MCF 10A (cell line): Measurements from ENCODE around the gene KLHL17. TPM values are rescaled to one million over a fixed set of nuclear protein-coding genes. Genes with fewer than 3 reads are reported as not detected.

Experiments used
- BruUV-seq: library from RNA; stranded (reverse); fragments of 400-500 nt; replicated peaks from 2 replicates; lab custom pipeline; 2021; lab: Mats Ljungman, UMichigan
- CTCF ChIA-PET: fragments of 300-600 bp; sonication (Branson Sonifier 250); formaldehyde crosslinking; extraction: SDS; loops from one replicate; lab custom pipeline; 2021; ENCODE audit warnings: antibody characterized with exemption, inconsistent platforms; lab: Yijun Ruan, JAX
- POLR2A ChIA-PET: fragments of 300-600, 350-650 bp; sonication (Branson Sonifier 250); formaldehyde crosslinking; extraction: SDS; loops from one replicate; lab custom pipeline; 2020; ENCODE audit warnings: antibody characterized with exemption, inconsistent platforms; lab: Yijun Ruan, JAX
- DNase-seq: peaks from one replicate; pipeline ENCODE4 v3.0.0-alpha.2; 2018; ENCODE audit not compliant: unreplicated experiment
- H3K27ac Mint-ChIP-seq: one replicate; pipeline ENCODE4 v1.8.0; 2022; ENCODE audit warnings: mild to moderate bottlenecking, low read depth, mixed read lengths; ENCODE audit not compliant: unreplicated experiment
- H3K27me3 Mint-ChIP-seq: one replicate; pipeline ENCODE4 v1.8.0; 2022; ENCODE audit warnings: mixed read lengths; ENCODE audit not compliant: insufficient read depth, unreplicated experiment
- H3K36me3 Mint-ChIP-seq: one replicate; pipeline ENCODE4 v1.8.0; 2022; ENCODE audit warnings: mild to moderate bottlenecking, moderate library complexity, mixed read lengths; ENCODE audit not compliant: insufficient read depth, unreplicated experiment
- H3K4me1 Mint-ChIP-seq: one replicate; pipeline ENCODE4 v1.8.0; 2022; ENCODE audit warnings: mixed read lengths; ENCODE audit not compliant: insufficient read depth, unreplicated experiment
- H3K4me3 Mint-ChIP-seq: one replicate; pipeline ENCODE4 v1.8.0; 2022; ENCODE audit warnings: mild to moderate bottlenecking, moderate library complexity, mixed read lengths; ENCODE audit not compliant: unreplicated experiment
- H3K9me3 Mint-ChIP-seq: one replicate; pipeline ENCODE4 v1.8.0; 2022; ENCODE audit warnings: mixed read lengths; ENCODE audit not compliant: unreplicated experiment
- CTCF ChIP-seq: fragments of 200-600 bp; IDR thresholded peaks from one replicate; pipeline ENCODE4 v1.8.0; 2022; ENCODE audit warnings: antibody characterized with exemption, mild to moderate bottlenecking; ENCODE audit not compliant: unreplicated experiment
- intact Hi-C: fragments of 100-400 bp; cut with micrococcal nuclease; formaldehyde crosslinking; loops from 2 replicates; pipeline ENCODE4 v1.14.1; 2022
- total RNA-seq: library from RNA; stranded (reverse); gene quantifications from 2 replicates; pipeline ENCODE4 v1.2.3, GENCODE V29; 2022

The KLHL17 gene
- total RNA-seq, 1 experiment from 2014 or later = 15.1 TPM

GRCh38 chr1:972726-973458, 12.5 kb downstream of the KLHL17 start:
- no TSS peak for BruUV-seq
- POLR2A ChIA-PET = no interaction called here
- H3K27me3 Mint-ChIP-seq = no peaks in the 10 kb centered on the region

GRCh38 chr1:973459-974292, 13.3 kb downstream of the KLHL17 start:
- H3K27ac Mint-ChIP-seq = no peak overlapping the region
- no peak overlapping the region for H3K4me3 Mint-ChIP-seq
- POLR2A ChIA-PET = no interaction called here
- no peaks in the 10 kb centered on the region for H3K27me3 Mint-ChIP-seq
- CTCF ChIA-PET = interaction anchor here (2.2 kb wide), 1 partner anchor 11 kb away, joined by 5 read pairs; no protein-coding TSS in a partner anchor
- no peaks in the 10 kb centered on the region for H3K9me3 Mint-ChIP-seq
- DNase-seq = no peak
- peaks cover 6% of the 10 kb centered on the region for H3K4me1 Mint-ChIP-seq
- H3K36me3 Mint-ChIP-seq = no peaks in the 10 kb centered on the region
- intact Hi-C loops = loop anchor here (2.0 kb wide), 1 partner anchor 69 kb away; no protein-coding TSS in a partner anchor
- TF ChIP-seq CTCF = no peak
- BruUV-seq = no TSS peak

More at GRCh38 chr1:972726-973458, 12.5 kb downstream of the KLHL17 start:
- H3K4me1 Mint-ChIP-seq = peaks cover 10% of the 10 kb centered on the region
- CTCF ChIA-PET = no interaction called here
- no peak overlapping the region for H3K27ac Mint-ChIP-seq
- no peak overlapping the region for H3K4me3 Mint-ChIP-seq
- no peak for TF ChIP-seq CTCF
- no peaks in the 10 kb centered on the region for H3K9me3 Mint-ChIP-seq
- no peaks in the 10 kb centered on the region for H3K36me3 Mint-ChIP-seq
- intact Hi-C loops = no loop called here
- no peak for DNase-seq

DNA sequence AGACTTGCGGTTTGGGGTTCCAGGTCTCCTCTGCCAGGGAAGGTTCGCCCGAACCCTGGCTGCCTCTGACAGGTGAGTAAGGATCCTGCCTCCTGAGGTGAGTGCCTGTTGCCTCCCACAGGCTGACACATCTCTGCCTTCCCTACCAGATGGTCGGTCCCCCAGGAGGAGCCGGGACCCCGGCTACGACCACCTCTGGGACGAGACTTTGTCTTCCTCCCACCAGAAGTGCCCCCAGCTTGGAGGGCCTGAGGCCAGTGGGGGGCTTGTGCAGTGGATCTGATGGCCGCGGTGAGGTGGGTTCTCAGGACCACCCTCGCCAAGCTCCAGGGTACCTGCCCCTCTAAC, 13.9 kb downstream of the KLHL17 start:
- Mint-ChIP-seq H3K27ac (no peak overlapping the region), H3K9me3 (no peaks in the 10 kb centered on the region), H3K4me3 (no peak overlapping the region), H3K36me3 (no peaks in the 10 kb centered on the region), H3K4me1 (peaks cover 6% of the 10 kb centered on the region), H3K27me3 (no peaks in the 10 kb centered on the region)
- TF ChIP-seq CTCF = no peak
- intact Hi-C loops = loop anchor here (2.0 kb wide), 1 partner anchor 69 kb away; no protein-coding TSS in a partner anchor
- CTCF ChIA-PET = interaction anchor here (2.2 kb wide), 1 partner anchor 10 kb away, joined by 5 read pairs; no protein-coding TSS in a partner anchor
- DNase-seq = no peak
- no TSS peak for BruUV-seq
- POLR2A ChIA-PET = no interaction called here

GRCh38 chr1:974687-975328, 14.4 kb downstream of the KLHL17 start:
- H3K4me3 Mint-ChIP-seq = no peak overlapping the region
- H3K4me1 Mint-ChIP-seq = peaks cover 6% of the 10 kb centered on the region
- TF ChIP-seq CTCF = no peak
- no peaks in the 10 kb centered on the region for H3K27me3 Mint-ChIP-seq
- no peaks in the 10 kb centered on the region for H3K36me3 Mint-ChIP-seq
- H3K27ac Mint-ChIP-seq = no peak overlapping the region
- BruUV-seq = no TSS peak
- H3K9me3 Mint-ChIP-seq = no peaks in the 10 kb centered on the region
- no peak for DNase-seq
- ChIA-PET POLR2A (no interaction called here), CTCF (interaction anchor here (1.9 to 2.2 kb wide), 2 partner anchors 10 to 89 kb away, joined by 5 to 10 read pairs; no protein-coding TSS in a partner anchor)
- intact Hi-C loops = loop anchor here (2.0 kb wide), 1 partner anchor 70 kb away; no protein-coding TSS in a partner anchor
